Naive thymus-derived CD8-positive, alpha-beta T cell (primary cell): ENCODE results near the gene CREB3. TPM values are rescaled to one million over a fixed set of nuclear protein-coding genes. Genes with fewer than 3 reads are reported as not detected.

Experiments used
- ATAC-seq, 2 donors: fragments of 150-1000 bp; cut with Tn5 transposase in 1 of 2; sonication (Bioruptor Pico), chemical (Tn5 transposase) in 1 of 2; 1 replicate in 1 of 2; 2 replicates in 1 of 2; pipeline ENCODE4 v1.10.0; 2021; ENCODE audit warnings: mild to moderate bottlenecking in 2 of 2, moderate library complexity in 2 of 2
- POLR2A ChIA-PET: fragments of 350-600 bp; sonication (Branson Sonifier 250); formaldehyde crosslinking; loops from one replicate; lab custom pipeline; 2021; ENCODE audit warnings: antibody characterized with exemption; lab: Charles Lee
- DNase-seq, 10 donors: peaks; one replicate each; pipeline versions ENCODE4 v3.0.0 to v3.0.0-alpha.2; 2020 to 2022
- H3K27ac Mint-ChIP-seq, 10 donors: one replicate each; pipeline ENCODE4 v1.8.0; 2020 to 2022; ENCODE audit warnings: mild to moderate bottlenecking in 10 of 10, mixed read lengths in 10 of 10, moderate library complexity in 4 of 10, inconsistent platforms in 1 of 10
- H3K27me3 Mint-ChIP-seq, 5 donors: one replicate each; pipeline ENCODE4 v1.8.0; 2021 to 2022; ENCODE audit warnings: mixed read lengths in 5 of 5
- H3K36me3 Mint-ChIP-seq, 3 donors: one replicate each; pipeline ENCODE4 v1.8.0; 2020 to 2022; ENCODE audit warnings: mixed read lengths in 3 of 3, mild to moderate bottlenecking in 2 of 3, inconsistent platforms in 1 of 3
- H3K4me1 Mint-ChIP-seq, 4 donors: one replicate each; pipeline ENCODE4 v1.8.0; 2021 to 2022; ENCODE audit warnings: mixed read lengths in 4 of 4
- H3K4me3 Mint-ChIP-seq, 10 donors: one replicate each; pipeline ENCODE4 v1.8.0; 2020 to 2022; ENCODE audit warnings: mild to moderate bottlenecking in 10 of 10, mixed read lengths in 10 of 10, moderate library complexity in 6 of 10, inconsistent platforms in 1 of 10
- H3K9me3 Mint-ChIP-seq, 9 donors: one replicate each; pipeline ENCODE4 v1.8.0; 2020 to 2022; ENCODE audit warnings: mixed read lengths in 9 of 9, mild to moderate bottlenecking in 3 of 9, inconsistent platforms in 1 of 9, moderate library complexity in 1 of 9
- polyA plus RNA-seq, 3 donors: library from polyadenylated mRNA; unstranded; fragments of 300-500 nt; fragmentation: Illumina TruSeq; gene quantifications; one replicate each; pipeline ENCODE4 v1.2.3, GENCODE V29; 2021
- total RNA-seq, 8 experiments: library from RNA in 2 of 8; stranded (reverse) in 2 of 8; gene quantifications; one replicate each; pipeline ENCODE4 v1.2.3 and lab custom pipeline; 2021 to 2026

The CREB3 gene
- total and polyA plus RNA-seq, 5 experiments from 2014 or later: 17.1 to 40.3 (median 29.8) TPM

DNA sequence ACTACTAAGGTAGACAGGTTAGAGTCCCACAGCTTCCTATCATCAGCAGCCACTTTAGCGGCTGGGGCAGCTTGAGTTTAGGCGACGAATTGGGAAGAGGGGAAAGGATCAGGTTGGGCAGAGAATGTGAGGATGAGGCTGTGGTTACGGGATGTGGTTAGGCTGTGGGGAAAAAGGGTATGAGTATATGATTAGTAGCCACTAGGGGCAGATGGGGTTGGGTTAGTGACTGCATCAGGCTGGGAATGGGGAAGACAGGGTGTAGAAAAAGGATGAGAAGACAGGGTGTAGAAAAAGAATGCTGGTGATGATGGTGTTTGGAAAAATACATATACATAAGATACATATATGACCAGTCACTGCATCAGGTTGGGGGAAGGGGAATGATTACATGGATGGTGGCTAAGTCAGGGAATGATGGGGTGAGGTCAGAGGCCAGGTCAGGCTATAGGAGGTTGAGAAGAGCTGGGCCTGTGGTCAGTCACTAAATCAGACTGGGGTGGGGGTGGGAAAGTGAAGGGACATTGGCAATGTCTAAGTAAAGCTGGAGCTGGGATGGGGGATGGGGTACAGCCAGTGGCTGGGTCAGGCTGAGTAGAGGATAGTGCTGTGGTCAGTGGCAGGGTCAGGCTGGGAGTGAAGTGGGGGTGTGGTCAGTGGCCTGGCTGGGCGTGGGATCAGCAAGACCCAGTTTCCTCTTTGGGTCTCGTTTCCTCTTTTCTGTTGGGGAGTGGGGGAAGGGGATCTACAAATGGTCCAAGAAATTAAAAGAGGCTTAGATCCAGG, 2.6 kb upstream of the CREB3 start:
- Mint-ChIP-seq H3K9me3 (no peaks in the 10 kb centered on the region), H3K4me1 (peaks cover 12 to 31% (median 19%) of the 10 kb centered on the region in 4 donors), H3K4me3 (peak overlapping the region in 4 of 10 donors; percentile 86 to 98 (median 89)), H3K36me3 (peaks cover 0 to 19% (median 0%) of the 10 kb centered on the region in 3 donors), H3K27me3 (no peaks in the 10 kb centered on the region), H3K27ac (peak overlapping the region in 3 of 10 donors; percentile 14 to 97 (median 75))
- peak in 4 of 10 donors; percentile 28 to 42 (median 36) for DNase-seq
- ATAC-seq: no peak
- POLR2A ChIA-PET: interaction anchor here (1.4 to 5.1 kb wide), 10 partner anchors 9 to 113 kb away, joined by 4 to 68 read pairs (median 16); partner anchors contain the start of genes ARHGEF39, CCDC107, GBA2 and MSMP

DNA sequence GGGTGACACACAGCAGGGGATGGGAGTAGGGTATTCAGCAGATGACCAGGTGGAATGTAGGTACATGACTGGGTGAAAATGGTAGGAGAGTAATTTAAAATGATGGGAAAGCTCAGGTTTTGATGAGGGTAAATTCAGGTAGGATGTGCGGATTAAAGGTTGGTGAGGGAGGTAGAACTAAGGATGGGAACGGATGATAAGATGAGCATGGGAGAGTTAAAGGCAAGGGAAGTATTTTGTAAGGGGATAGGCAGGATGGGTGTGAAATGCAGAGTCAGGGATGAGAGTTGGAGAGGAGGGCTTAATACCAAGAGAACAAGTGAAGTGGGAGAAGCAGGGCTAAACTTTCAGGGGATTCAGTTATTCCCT, 2.0 kb upstream of the CREB3 start:
- POLR2A ChIA-PET: interaction anchor here (1.4 to 5.1 kb wide), 10 partner anchors 9 to 111 kb away, joined by 4 to 68 read pairs (median 22); partner anchors contain the start of genes ARHGEF39, CCDC107, GBA2 and MSMP
- DNase-seq (peak in 1 of 10 donors; percentile 8), ATAC-seq (no peak)
- H3K9me3 Mint-ChIP-seq: no peaks in the 10 kb centered on the region
- peaks cover 13 to 31% (median 21%) of the 10 kb centered on the region in 4 donors for H3K4me1 Mint-ChIP-seq
- peak overlapping the region in 3 of 10 donors; percentile 14 to 97 (median 75) for H3K27ac Mint-ChIP-seq
- peaks cover 0 to 19% (median 3%) of the 10 kb centered on the region in 3 donors for H3K36me3 Mint-ChIP-seq
- peak overlapping the region in 4 of 10 donors; percentile 86 to 98 (median 89) for H3K4me3 Mint-ChIP-seq
- no peaks in the 10 kb centered on the region for H3K27me3 Mint-ChIP-seq

DNA sequence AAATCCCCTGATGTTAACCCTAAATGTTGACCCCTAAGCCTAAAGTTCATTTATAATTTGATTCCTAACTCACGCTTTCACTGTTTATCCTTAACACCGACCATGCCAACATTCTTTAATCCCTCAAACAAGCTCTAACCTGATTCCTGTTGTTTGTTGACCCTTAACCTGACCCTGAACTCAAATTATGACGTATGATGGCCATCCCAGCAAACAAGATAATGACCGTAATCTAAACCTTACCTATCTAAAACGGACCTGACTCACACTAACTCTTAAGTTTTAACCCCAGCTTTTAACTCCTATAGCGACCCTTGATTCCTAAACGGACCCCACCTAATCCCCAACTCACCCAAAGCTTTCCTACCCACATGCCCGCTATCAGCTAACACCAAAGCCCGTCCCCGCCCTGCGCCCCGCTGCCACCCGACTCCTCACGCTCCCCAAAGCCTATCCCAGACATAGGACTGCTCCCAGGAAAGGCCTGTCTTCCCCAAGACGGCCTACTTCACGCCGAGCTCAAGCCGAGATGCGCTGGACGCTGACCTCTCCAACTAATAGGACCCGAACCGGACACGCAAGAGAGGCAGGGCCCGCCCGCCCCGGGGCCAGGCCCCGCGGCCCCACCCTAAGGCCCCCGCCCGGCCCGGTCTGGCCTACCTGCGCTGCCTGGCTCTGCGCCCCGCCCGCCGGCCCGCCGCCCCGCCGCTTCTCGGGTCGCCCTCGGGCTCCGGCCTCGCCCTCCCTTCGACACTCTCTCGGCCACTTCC, 866 bp upstream of the CREB3 start:
- H3K27ac Mint-ChIP-seq: peak overlapping the region in 8 of 10 donors; percentile 83 to 97 (median 95)
- peaks cover 19 to 31% (median 27%) of the 10 kb centered on the region in 4 donors for H3K4me1 Mint-ChIP-seq
- peaks cover 0 to 19% (median 5%) of the 10 kb centered on the region in 3 donors for H3K36me3 Mint-ChIP-seq
- ATAC-seq (peak in 1 of 2 donors; percentile 2), DNase-seq (peak in 1 of 10 donors; percentile 5)
- POLR2A ChIA-PET: interaction anchor here (0.6 to 5.1 kb wide), 25 partner anchors 10 to 612 kb away, joined by 3 to 68 read pairs (median 9); partner anchors contain the start of genes ARHGEF39, CCDC107, GBA2 and HINT2
- no peaks in the 10 kb centered on the region for H3K9me3 Mint-ChIP-seq
- H3K27me3 Mint-ChIP-seq: no peaks in the 10 kb centered on the region
- H3K4me3 Mint-ChIP-seq: peak overlapping the region in 5 of 10 donors; percentile 94 to 98 (median 95)

DNA sequence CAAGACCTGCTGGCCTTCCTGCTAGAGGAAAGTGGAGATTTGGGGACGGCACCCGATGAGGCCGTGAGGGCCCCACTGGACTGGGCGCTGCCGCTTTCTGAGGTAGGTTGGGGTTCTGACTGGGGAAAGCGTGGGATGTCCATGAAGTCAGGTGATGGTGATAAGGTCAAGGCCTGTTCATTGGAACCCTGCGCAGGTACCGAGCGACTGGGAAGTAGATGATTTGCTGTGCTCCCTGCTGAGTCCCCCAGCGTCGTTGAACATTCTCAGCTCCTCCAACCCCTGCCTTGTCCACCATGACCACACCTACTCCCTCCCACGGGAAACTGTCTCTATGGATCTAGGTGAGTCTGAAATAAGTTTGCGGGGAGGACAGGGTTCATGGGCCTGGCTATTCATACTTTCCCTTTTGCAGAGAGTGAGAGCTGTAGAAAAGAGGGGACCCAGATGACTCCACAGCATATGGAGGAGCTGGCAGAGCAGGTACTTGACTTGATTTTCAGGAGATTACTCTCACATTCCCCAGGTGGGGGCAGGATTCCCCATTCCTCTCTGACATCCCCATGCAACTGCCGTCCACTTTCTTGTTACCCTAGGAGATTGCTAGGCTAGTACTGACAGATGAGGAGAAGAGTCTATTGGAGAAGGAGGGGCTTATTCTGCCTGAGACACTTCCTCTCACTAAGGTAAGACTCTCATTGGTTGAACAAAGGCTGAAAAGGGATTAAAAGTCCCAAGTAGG, 505 bp downstream of the CREB3 start:
- Mint-ChIP-seq H3K4me3 (peak overlapping the region in 5 of 10 donors; percentile 93 to 96 (median 94)), H3K9me3 (no peaks in the 10 kb centered on the region), H3K4me1 (peaks cover 19 to 30% (median 24%) of the 10 kb centered on the region in 4 donors), H3K27me3 (no peaks in the 10 kb centered on the region), H3K27ac (peak overlapping the region in 8 of 10 donors; percentile 83 to 97 (median 95)), H3K36me3 (peaks cover 0 to 27% (median 8%) of the 10 kb centered on the region in 3 donors)
- POLR2A ChIA-PET: interaction anchor here (0.5 to 5.1 kb wide), 23 partner anchors 9 to 666 kb away, joined by 3 to 68 read pairs (median 10); partner anchors contain the start of genes ARHGEF39, CCDC107, GBA2 and GNE
- ATAC-seq (no peak), DNase-seq (peak in 2 of 10 donors; percentile 21 to 51)

DNA sequence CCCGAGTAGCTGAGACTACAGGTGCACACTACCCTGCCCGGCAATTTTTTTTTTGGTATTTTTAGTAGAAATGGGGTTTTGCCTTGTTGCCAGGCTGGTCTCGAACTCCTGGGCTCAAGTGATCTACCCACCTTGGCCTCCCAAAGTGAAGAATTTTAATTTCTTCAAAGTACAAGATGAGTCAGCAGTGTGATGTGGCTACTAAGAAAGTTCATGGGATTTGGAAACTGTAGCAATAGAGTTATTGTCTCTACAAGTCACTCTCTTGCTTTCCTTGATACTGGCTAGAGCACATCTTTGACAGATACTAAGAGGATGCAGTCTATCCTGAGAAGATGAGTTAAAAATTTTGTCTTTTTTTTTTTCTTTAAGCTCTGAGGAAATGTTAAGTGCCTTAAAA, 1.6 kb downstream of the CREB3 start:
- POLR2A ChIA-PET: interaction anchor here (0.6 to 5.1 kb wide), 5 partner anchors 14 to 115 kb away, joined by 3 to 68 read pairs (median 3); partner anchors contain the start of genes GBA2 and RGP1
- DNase-seq (no peak), ATAC-seq (no peak)
- Mint-ChIP-seq H3K4me3 (peak overlapping the region in 2 of 10 donors; percentile 18 to 36), H3K4me1 (peaks cover 19 to 30% (median 24%) of the 10 kb centered on the region in 4 donors), H3K9me3 (no peaks in the 10 kb centered on the region), H3K36me3 (peaks cover 0 to 38% (median 11%) of the 10 kb centered on the region in 3 donors), H3K27me3 (no peaks in the 10 kb centered on the region), H3K27ac (peak overlapping the region in 2 of 10 donors; percentile 34 to 95)

DNA sequence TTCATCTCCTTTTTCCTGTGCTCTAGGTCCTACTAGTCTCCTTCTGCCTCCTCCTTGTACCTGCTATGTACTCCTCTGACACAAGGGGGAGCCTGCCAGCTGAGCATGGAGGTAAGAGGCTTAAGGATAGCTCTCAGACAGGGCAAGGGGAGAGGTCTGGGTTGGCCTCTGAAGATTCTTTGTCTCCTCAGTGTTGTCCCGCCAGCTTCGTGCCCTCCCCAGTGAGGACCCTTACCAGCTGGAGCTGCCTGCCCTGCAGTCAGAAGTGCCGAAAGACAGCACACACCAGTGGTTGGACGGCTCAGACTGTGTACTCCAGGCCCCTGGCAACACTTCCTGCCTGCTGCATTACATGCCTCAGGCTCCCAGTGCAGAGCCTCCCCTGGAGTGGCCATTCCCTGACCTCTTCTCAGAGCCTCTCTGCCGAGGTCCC, 3.8 kb downstream of the CREB3 start:
- Mint-ChIP-seq H3K4me1 (peaks cover 16 to 30% (median 23%) of the 10 kb centered on the region in 4 donors), H3K27me3 (no peaks in the 10 kb centered on the region), H3K27ac (peak overlapping the region in 4 of 10 donors; percentile 11 to 58 (median 42)), H3K4me3 (peak overlapping the region in 1 of 10 donors; percentile 51), H3K36me3 (peaks cover 0 to 55% (median 11%) of the 10 kb centered on the region in 3 donors), H3K9me3 (no peaks in the 10 kb centered on the region)
- ATAC-seq: no peak
- DNase-seq: peak; percentile 34 to 84 (median 63)
- POLR2A ChIA-PET: interaction anchor here (0.7 to 2.2 kb wide), 5 partner anchors 12 to 174 kb away, joined by 3 to 8 read pairs (median 3); partner anchors contain the start of genes CCDC107, CD72 and RMRP

DNA sequence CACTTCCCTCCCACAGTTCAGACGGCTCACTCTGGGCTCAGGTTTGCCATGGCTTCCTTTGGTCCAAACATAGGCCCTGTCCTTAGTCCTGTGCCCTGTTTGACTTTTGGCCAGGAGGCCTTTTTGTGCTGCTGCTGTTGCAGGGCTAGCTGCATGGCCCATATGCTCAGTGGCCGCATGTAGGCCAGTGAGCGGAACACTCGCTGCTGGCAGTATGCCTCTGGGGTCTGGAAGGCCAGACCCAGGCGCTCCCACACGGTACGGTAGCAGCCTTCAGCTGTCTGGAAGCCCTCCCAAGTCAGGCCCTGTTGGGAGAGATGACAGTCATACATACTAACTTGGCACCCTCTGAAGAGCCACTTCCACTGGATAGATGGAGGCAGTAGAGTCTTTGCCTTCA, 4.7 kb downstream of the CREB3 start:
- POLR2A ChIA-PET: interaction anchor here (1.1 to 2.2 kb wide), 3 partner anchors 10 to 120 kb away, joined by 3 to 8 read pairs (median 4); partner anchors contain the start of genes CCDC107, CD72 and RMRP
- peak in 1 of 10 donors; percentile 40 for DNase-seq
- Mint-ChIP-seq H3K36me3 (peaks cover 0 to 58% (median 11%) of the 10 kb centered on the region in 3 donors), H3K9me3 (no peaks in the 10 kb centered on the region), H3K27me3 (no peaks in the 10 kb centered on the region), H3K27ac (peak overlapping the region in 1 of 10 donors; percentile 15), H3K4me3 (no peak overlapping the region), H3K4me1 (peaks cover 15 to 39% (median 31%) of the 10 kb centered on the region in 4 donors)
- no peak for ATAC-seq

DNA sequence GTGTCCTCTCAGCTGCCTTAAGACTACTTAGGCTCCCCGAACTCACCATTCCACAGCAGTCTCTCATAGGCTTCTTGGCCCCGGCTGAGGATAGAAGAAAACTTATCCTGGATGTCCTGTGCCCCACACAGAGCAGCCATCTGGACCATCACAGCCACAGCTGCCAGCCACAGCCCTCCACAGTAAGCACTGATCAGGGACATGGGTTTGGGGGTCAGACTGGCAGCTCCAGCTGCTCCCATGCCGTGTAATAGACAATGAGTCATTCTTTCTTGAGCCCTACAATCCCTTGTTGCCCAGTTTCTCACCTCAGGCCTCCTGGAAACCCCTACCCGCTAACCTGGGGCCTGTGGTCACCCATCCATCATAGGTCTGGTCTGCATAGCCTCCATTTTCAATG, 5.7 kb downstream of the CREB3 start:
- DNase-seq: no peak
- no peak for ATAC-seq
- peak overlapping the region in 4 of 10 donors; percentile 15 to 47 (median 25) for H3K27ac Mint-ChIP-seq
- no peaks in the 10 kb centered on the region for H3K27me3 Mint-ChIP-seq
- peaks cover 14 to 37% (median 29%) of the 10 kb centered on the region in 4 donors for H3K4me1 Mint-ChIP-seq
- H3K9me3 Mint-ChIP-seq: no peaks in the 10 kb centered on the region
- H3K36me3 Mint-ChIP-seq: peaks cover 0 to 61% (median 11%) of the 10 kb centered on the region in 3 donors
- POLR2A ChIA-PET: interaction anchor here (1.4 to 2.1 kb wide), 2 partner anchors 9 to 14 kb away, joined by 3 to 4 read pairs; no protein-coding TSS in a partner anchor
- no peak overlapping the region for H3K4me3 Mint-ChIP-seq

DNA sequence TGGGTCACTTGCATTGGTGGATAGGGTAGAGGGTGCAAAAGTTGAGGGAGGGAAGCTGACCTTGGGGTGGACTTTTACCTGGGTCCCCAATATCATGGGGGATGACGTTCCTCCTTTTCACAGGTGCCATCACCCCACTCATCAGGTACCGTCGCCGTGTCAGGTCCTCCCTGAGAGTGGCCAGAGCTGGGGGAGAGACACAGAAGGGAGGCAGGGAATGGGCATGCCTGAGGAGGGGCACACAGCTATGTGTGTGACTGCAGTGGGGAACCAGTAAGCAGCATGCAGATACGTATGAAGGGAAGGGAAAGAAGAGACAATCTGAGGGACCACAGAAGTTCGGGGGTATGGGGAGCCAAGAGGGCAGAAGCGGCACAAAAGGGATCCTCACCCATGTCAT, 6.5 kb downstream of the CREB3 start:
- Mint-ChIP-seq H3K4me1 (peaks cover 16 to 32% (median 28%) of the 10 kb centered on the region in 4 donors), H3K36me3 (peaks cover 0 to 68% (median 11%) of the 10 kb centered on the region in 3 donors), H3K27ac (peak overlapping the region in 1 of 10 donors; percentile 40), H3K9me3 (no peaks in the 10 kb centered on the region), H3K4me3 (no peak overlapping the region), H3K27me3 (no peaks in the 10 kb centered on the region)
- DNase-seq (peak in 1 of 10 donors; percentile 14), ATAC-seq (no peak)
- POLR2A ChIA-PET: interaction anchor here (1.1 to 2.3 kb wide), 4 partner anchors 8 to 17 kb away, joined by 3 to 11 read pairs (median 4); partner anchors contain the start of genes GBA2 and RGP1

DNA sequence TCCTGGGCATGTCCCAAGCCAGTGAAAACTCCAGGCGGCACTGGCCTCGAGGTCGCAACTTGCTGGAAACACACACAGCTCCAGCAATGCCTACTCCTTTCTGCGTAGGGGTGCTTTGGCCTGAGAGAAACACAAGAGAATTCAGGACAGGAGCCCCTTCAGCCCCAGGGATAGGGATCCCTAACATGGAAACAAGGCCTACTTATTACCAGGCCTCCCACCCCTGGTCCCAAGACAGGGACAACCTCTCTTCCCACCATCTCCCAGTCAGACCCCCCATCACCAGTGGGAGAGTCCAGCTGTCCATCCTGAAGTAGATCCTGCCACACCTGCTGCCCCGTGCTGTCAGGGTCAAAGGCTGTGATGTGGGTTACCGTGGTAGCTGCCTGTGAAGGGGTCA, 7.8 kb downstream of the CREB3 start:
- POLR2A ChIA-PET: interaction anchor here (1.0 to 2.3 kb wide), 2 partner anchors 9 to 16 kb away, joined by 5 to 11 read pairs; partner anchors contain the start of genes GBA2 and RGP1
- Mint-ChIP-seq H3K27me3 (no peaks in the 10 kb centered on the region), H3K4me1 (peaks cover 21 to 31% (median 28%) of the 10 kb centered on the region in 4 donors), H3K9me3 (no peaks in the 10 kb centered on the region), H3K27ac (peak overlapping the region in 1 of 10 donors; percentile 53), H3K4me3 (no peak overlapping the region), H3K36me3 (peaks cover 0 to 73% (median 11%) of the 10 kb centered on the region in 3 donors)
- no peak for ATAC-seq
- no peak for DNase-seq
